Activated naive CD8-positive, alpha-beta T cell (primary cell): ENCODE results near the gene VEGFC.

Experiments
- H3K27ac Mint-ChIP-seq: one replicate; pipeline ENCODE4 v1.8.0; 2021; ENCODE audit warnings: mixed read lengths
- H3K27me3 Mint-ChIP-seq: one replicate; pipeline ENCODE4 v1.8.0; 2021; ENCODE audit warnings: mixed read lengths
- H3K36me3 Mint-ChIP-seq: one replicate; pipeline ENCODE4 v1.8.0; 2021; ENCODE audit warnings: mixed read lengths
- H3K4me1 Mint-ChIP-seq: one replicate; pipeline ENCODE4 v1.8.0; 2021; ENCODE audit warnings: low read depth, mixed read lengths
- H3K4me3 Mint-ChIP-seq: one replicate; pipeline ENCODE4 v1.8.0; 2021; ENCODE audit warnings: mild to moderate bottlenecking, mixed read lengths
- H3K9me3 Mint-ChIP-seq: one replicate; pipeline ENCODE4 v1.8.0; 2021; ENCODE audit warnings: low read depth, mixed read lengths

The VEGFC gene

GRCh38 chr4:176814770-176815169 is 22.0 kb upstream of the VEGFC start:
- H3K9me3 Mint-ChIP-seq: no peaks in the 10 kb centered on the region
- no peaks in the 10 kb centered on the region for H3K36me3 Mint-ChIP-seq
- H3K27ac Mint-ChIP-seq: no peak overlapping the region
- no peaks in the 10 kb centered on the region for H3K4me1 Mint-ChIP-seq
- H3K27me3 Mint-ChIP-seq: no peaks in the 10 kb centered on the region
- H3K4me3 Mint-ChIP-seq: no peak overlapping the region

- no peaks in the 10 kb centered on the region for H3K4me1 Mint-ChIP-seq
- H3K27ac Mint-ChIP-seq: no peak overlapping the region
- H3K9me3 Mint-ChIP-seq: peaks cover 13% of the 10 kb centered on the region
- no peaks in the 10 kb centered on the region for H3K36me3 Mint-ChIP-seq
- H3K4me3 Mint-ChIP-seq: no peak overlapping the region
- H3K27me3 Mint-ChIP-seq: no peaks in the 10 kb centered on the region
Measured at GRCh38 chr4:176810481-176811249, 17.9 kb upstream of the VEGFC start.

- peaks cover 13% of the 10 kb centered on the region for H3K9me3 Mint-ChIP-seq
- no peaks in the 10 kb centered on the region for H3K36me3 Mint-ChIP-seq
- no peak overlapping the region for H3K27ac Mint-ChIP-seq
- no peaks in the 10 kb centered on the region for H3K4me1 Mint-ChIP-seq
- no peak overlapping the region for H3K4me3 Mint-ChIP-seq
- peaks cover 3% of the 10 kb centered on the region for H3K27me3 Mint-ChIP-seq
Measured at GRCh38 chr4:176806778-176807375, 14.2 kb upstream of the VEGFC start.

- Mint-ChIP-seq H3K4me3 (no peak overlapping the region), H3K9me3 (peaks cover 17% of the 10 kb centered on the region), H3K4me1 (no peaks in the 10 kb centered on the region), H3K27me3 (peaks cover 3% of the 10 kb centered on the region), H3K36me3 (no peaks in the 10 kb centered on the region), H3K27ac (no peak overlapping the region)
Measured at GRCh38 chr4:176805155-176805554, 12.4 kb upstream of the VEGFC start.

- H3K27ac Mint-ChIP-seq: no peak overlapping the region
- H3K36me3 Mint-ChIP-seq: no peaks in the 10 kb centered on the region
- no peak overlapping the region for H3K4me3 Mint-ChIP-seq
Measured at GRCh38 chr4:176800891-176801534, 8.3 kb upstream of the VEGFC start.

GRCh38 chr4:176799653-176800052 is 6.9 kb upstream of the VEGFC start:
- no peaks in the 10 kb centered on the region for H3K36me3 Mint-ChIP-seq
- no peaks in the 10 kb centered on the region for H3K4me1 Mint-ChIP-seq
- no peak overlapping the region for H3K27ac Mint-ChIP-seq
- H3K4me3 Mint-ChIP-seq: no peak overlapping the region
- peaks cover 7% of the 10 kb centered on the region for H3K27me3 Mint-ChIP-seq
- peaks cover 4% of the 10 kb centered on the region for H3K9me3 Mint-ChIP-seq

More at GRCh38 chr4:176800891-176801534, 8.3 kb upstream of the VEGFC start:
- Mint-ChIP-seq H3K27me3 (peaks cover 7% of the 10 kb centered on the region), H3K9me3 (peaks cover 4% of the 10 kb centered on the region), H3K4me1 (no peaks in the 10 kb centered on the region)

GRCh38 chr4:176798540-176798939 is 5.8 kb upstream of the VEGFC start:
- H3K4me3 Mint-ChIP-seq: no peak overlapping the region
- no peaks in the 10 kb centered on the region for H3K4me1 Mint-ChIP-seq
- H3K27me3 Mint-ChIP-seq: peaks cover 16% of the 10 kb centered on the region

GRCh38 chr4:176795441-176795840 is 2.7 kb upstream of the VEGFC start:
- peaks cover 11% of the 10 kb centered on the region for H3K4me1 Mint-ChIP-seq
- H3K36me3 Mint-ChIP-seq: no peaks in the 10 kb centered on the region
- no peaks in the 10 kb centered on the region for H3K9me3 Mint-ChIP-seq
- H3K27ac Mint-ChIP-seq: no peak overlapping the region
- peaks cover 32% of the 10 kb centered on the region for H3K27me3 Mint-ChIP-seq
- H3K4me3 Mint-ChIP-seq: no peak overlapping the region

More at GRCh38 chr4:176798540-176798939, 5.8 kb upstream of the VEGFC start:
- no peak overlapping the region for H3K27ac Mint-ChIP-seq
- H3K9me3 Mint-ChIP-seq: peaks cover 4% of the 10 kb centered on the region
- H3K36me3 Mint-ChIP-seq: no peaks in the 10 kb centered on the region

- Mint-ChIP-seq H3K27me3 (peaks cover 34% of the 10 kb centered on the region), H3K4me3 (no peak overlapping the region), H3K36me3 (no peaks in the 10 kb centered on the region), H3K27ac (no peak overlapping the region), H3K9me3 (no peaks in the 10 kb centered on the region), H3K4me1 (peaks cover 11% of the 10 kb centered on the region)
Measured at GRCh38 chr4:176794651-176795050, 1.9 kb upstream of the VEGFC start.

- no peaks in the 10 kb centered on the region for H3K9me3 Mint-ChIP-seq
- peaks cover 36% of the 10 kb centered on the region for H3K27me3 Mint-ChIP-seq
- H3K27ac Mint-ChIP-seq: no peak overlapping the region
- H3K4me3 Mint-ChIP-seq: no peak overlapping the region
- peaks cover 11% of the 10 kb centered on the region for H3K4me1 Mint-ChIP-seq
- no peaks in the 10 kb centered on the region for H3K36me3 Mint-ChIP-seq
Measured at GRCh38 chr4:176794151-176794550, 1.4 kb upstream of the VEGFC start.

- H3K27ac Mint-ChIP-seq: no peak overlapping the region
- H3K36me3 Mint-ChIP-seq: no peaks in the 10 kb centered on the region
- H3K4me1 Mint-ChIP-seq: peaks cover 11% of the 10 kb centered on the region
- H3K9me3 Mint-ChIP-seq: no peaks in the 10 kb centered on the region
- H3K27me3 Mint-ChIP-seq: peaks cover 36% of the 10 kb centered on the region
- peak overlapping the region; percentile 65 for H3K4me3 Mint-ChIP-seq
Measured at GRCh38 chr4:176793060-176793605, 411 bp upstream of the VEGFC start.

GRCh38 chr4:176791591-176792325 is 964 bp downstream of the VEGFC start:
- H3K4me1 Mint-ChIP-seq: peaks cover 11% of the 10 kb centered on the region
- no peak overlapping the region for H3K27ac Mint-ChIP-seq
- H3K4me3 Mint-ChIP-seq: peak overlapping the region; percentile 31
- H3K27me3 Mint-ChIP-seq: peaks cover 34% of the 10 kb centered on the region
- H3K36me3 Mint-ChIP-seq: no peaks in the 10 kb centered on the region
- no peaks in the 10 kb centered on the region for H3K9me3 Mint-ChIP-seq

GRCh38 chr4:176790398-176790797 is 2.3 kb downstream of the VEGFC start:
- peaks cover 29% of the 10 kb centered on the region for H3K27me3 Mint-ChIP-seq

GRCh38 chr4:176789955-176790354 is 2.8 kb downstream of the VEGFC start:
- Mint-ChIP-seq H3K27me3 (peaks cover 29% of the 10 kb centered on the region), H3K4me3 (no peak overlapping the region)

More at GRCh38 chr4:176790398-176790797, 2.3 kb downstream of the VEGFC start:
- Mint-ChIP-seq H3K27ac (no peak overlapping the region), H3K9me3 (no peaks in the 10 kb centered on the region), H3K4me3 (no peak overlapping the region), H3K36me3 (no peaks in the 10 kb centered on the region), H3K4me1 (peaks cover 11% of the 10 kb centered on the region)

More at GRCh38 chr4:176789955-176790354, 2.8 kb downstream of the VEGFC start:
- Mint-ChIP-seq H3K27ac (no peak overlapping the region), H3K36me3 (no peaks in the 10 kb centered on the region), H3K4me1 (peaks cover 11% of the 10 kb centered on the region), H3K9me3 (no peaks in the 10 kb centered on the region)
